GM19438 (cell line): ENCODE results near the gene DDX51.
"Not testable (repeated sequence)": the region's sequence is repeated elsewhere in the genome, so short reads cannot be mapped to it uniquely, and the experiment has no call there.

Experiments
- ATAC-seq: cut with Tn5 transposase; IDR thresholded peaks from one replicate; pipeline ENCODE4 v1.9.1; 2021; ENCODE audit warnings: low read depth; ENCODE audit not compliant: unreplicated experiment

The DDX51 gene

GRCh38 chr12:132154941-132155770 lies 11.0 kb upstream of the DDX51 start:
- no peak for ATAC-seq

- peak; percentile 20 for ATAC-seq
Measured at GRCh38 chr12:132154341-132154761, 10.2 kb upstream of the DDX51 start.

- ATAC-seq: peak; percentile 86
Measured at GRCh38 chr12:132153501-132154340, 9.6 kb upstream of the DDX51 start.

GRCh38 chr12:132152953-132153352 lies 8.8 kb upstream of the DDX51 start:
- ATAC-seq: no peak

- ATAC-seq: no peak
Measured at GRCh38 chr12:132152411-132152821, 8.3 kb upstream of the DDX51 start.

GRCh38 chr12:132151766-132152410 lies 7.8 kb upstream of the DDX51 start:
- ATAC-seq: no peak

- no peak for ATAC-seq
Measured at GRCh38 chr12:132151145-132151765, 7.1 kb upstream of the DDX51 start.

GRCh38 chr12:132150780-132151144 lies 6.6 kb upstream of the DDX51 start:
- no peak for ATAC-seq

GRCh38 chr12:132149526-132149925 lies 5.4 kb upstream of the DDX51 start:
- ATAC-seq: not testable (repeated sequence)

GRCh38 chr12:132148368-132149045 lies 4.4 kb upstream of the DDX51 start:
- ATAC-seq: no peak

- ATAC-seq: no peak
Measured at GRCh38 chr12:132147423-132148367, 3.6 kb upstream of the DDX51 start.

- no peak for ATAC-seq
Measured at GRCh38 chr12:132146772-132147422, 2.8 kb upstream of the DDX51 start.

- no peak for ATAC-seq
Measured at GRCh38 chr12:132146098-132146497, 2.0 kb upstream of the DDX51 start.

GRCh38 chr12:132145334-132145733 lies 1.2 kb upstream of the DDX51 start:
- ATAC-seq: no peak

- ATAC-seq: no peak
Measured at GRCh38 chr12:132144810-132145168, 670 bp upstream of the DDX51 start.

GRCh38 chr12:132143336-132144071 lies 615 bp downstream of the DDX51 start:
- ATAC-seq: peak; percentile 29

GRCh38 chr12:132142679-132143335 lies 1.3 kb downstream of the DDX51 start:
- no peak for ATAC-seq
